Duodenal mucosa (tissue), 2 donors: ENCODE results near the gene PHRF1.

Experiments
- H3K27ac ChIP-seq: one replicate; pipeline ENCODE4 v1.7.0; 2013; ENCODE audit warnings: low read depth, low read length
- H3K27me3 ChIP-seq, 2 donors: one replicate each; pipeline ENCODE4 v1.7.0; 2013; ENCODE audit warnings: low read length in 2 of 2, control low read depth in 1 of 2; ENCODE audit not compliant: insufficient read depth in 2 of 2, control insufficient read depth in 1 of 2
- H3K36me3 ChIP-seq, 2 donors: one replicate each; pipeline ENCODE4 v1.7.0; 2013; ENCODE audit warnings: low read length in 2 of 2, control low read depth in 1 of 2; ENCODE audit not compliant: insufficient read depth in 2 of 2, control insufficient read depth in 1 of 2
- H3K4me1 ChIP-seq, 2 donors: one replicate each; pipeline ENCODE4 v1.7.0; 2013; ENCODE audit warnings: low read length in 2 of 2, control low read depth in 1 of 2; ENCODE audit not compliant: insufficient read depth in 2 of 2, control insufficient read depth in 1 of 2
- H3K4me3 ChIP-seq, 2 donors: one replicate each; pipeline ENCODE4 v1.7.0; 2013; ENCODE audit warnings: low read length in 2 of 2, low read depth in 1 of 2
- H3K9ac ChIP-seq, 2 donors: one replicate each; pipeline ENCODE4 v1.7.0; 2013; ENCODE audit warnings: low read length in 2 of 2, low read depth in 1 of 2
- H3K9me3 ChIP-seq, 2 donors: one replicate each; pipeline ENCODE4 v1.7.0; 2013; ENCODE audit warnings: low read length in 2 of 2, control low read depth in 1 of 2; ENCODE audit not compliant: control insufficient read depth in 1 of 2

PHRF1 gene

DNA sequence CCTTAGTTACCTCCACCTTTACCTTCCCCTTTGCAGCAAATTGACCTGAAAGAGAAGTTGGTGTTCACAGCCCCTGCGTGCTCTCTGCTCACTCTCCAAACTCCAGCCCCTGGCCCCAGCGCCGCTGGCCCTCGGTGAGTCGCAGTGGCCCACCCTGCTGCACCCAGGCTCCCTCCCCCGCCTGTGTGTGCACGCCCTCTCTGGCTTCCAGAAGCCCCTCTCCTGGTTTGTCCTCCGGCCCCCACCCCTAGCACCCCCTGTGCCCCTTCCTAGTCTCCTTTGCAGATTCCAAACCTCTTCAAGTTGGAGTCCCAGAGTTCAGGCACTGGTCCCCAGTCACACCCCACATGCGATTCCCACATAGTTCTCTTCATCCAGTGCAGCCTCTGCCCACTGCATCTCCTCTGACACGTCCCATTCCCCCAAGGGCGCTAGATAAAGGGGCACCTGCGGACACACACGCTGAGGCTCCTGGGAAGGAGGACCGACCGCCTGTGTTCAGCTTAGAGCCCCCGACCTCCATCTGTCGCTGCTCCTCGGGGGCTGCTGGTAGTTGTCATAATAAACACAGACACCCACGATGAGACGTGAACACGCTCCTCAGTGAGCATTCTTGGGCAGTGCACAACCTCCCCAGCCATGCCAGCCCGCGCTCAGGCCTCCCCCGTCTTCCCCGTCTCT lies 1.5 kb upstream of the PHRF1 start:
- Histone ChIP-seq H3K9ac (peak overlapping the region; percentile 33 to 54), H3K9me3 (no peaks in the 10 kb centered on the region), H3K4me1 (peaks cover 31 to 38% of the 10 kb centered on the region in 2 donors), H3K27me3 (peaks cover 0 to 7% of the 10 kb centered on the region in 2 donors), H3K36me3 (no peaks in the 10 kb centered on the region), H3K4me3 (peak overlapping the region; percentile 66 to 69), H3K27ac (no peak overlapping the region)

DNA sequence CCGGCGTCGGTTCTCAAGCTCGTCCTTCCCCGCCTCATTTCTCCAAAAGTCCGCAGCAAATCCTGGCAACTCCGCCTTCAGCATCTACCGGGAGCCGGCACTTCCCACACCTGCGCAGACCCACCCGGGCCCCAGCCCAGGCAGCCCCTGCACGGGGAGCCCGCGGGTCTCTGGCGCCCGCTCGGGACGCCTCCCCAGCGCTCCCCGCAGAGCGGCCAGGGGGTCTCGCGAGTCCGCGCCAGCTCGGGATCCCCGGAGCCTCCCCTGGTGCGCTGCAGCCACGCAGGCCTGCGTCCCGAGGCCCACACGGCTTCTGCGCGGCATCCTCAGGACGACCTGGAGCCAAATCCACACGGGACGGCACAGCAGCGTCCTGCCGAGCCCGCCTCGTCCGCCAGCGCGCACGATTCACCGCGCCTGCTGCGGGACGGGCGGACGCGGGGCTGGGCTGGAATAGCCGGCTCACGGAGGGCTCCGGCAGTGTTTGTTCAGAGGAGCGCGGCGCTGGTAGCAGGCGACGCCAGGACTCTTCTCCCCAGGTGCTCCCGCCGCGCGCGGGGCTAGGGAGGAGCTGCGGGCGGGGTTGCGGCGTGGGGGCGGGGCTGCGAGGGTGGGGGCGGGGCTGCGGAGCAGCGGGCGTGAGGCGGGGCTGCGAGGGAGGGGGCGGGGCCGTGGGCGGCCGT lies 816 bp upstream of the PHRF1 start:
- no peaks in the 10 kb centered on the region for H3K9me3 ChIP-seq
- H3K27me3 ChIP-seq, result peaks cover 0 to 7% of the 10 kb centered on the region in 2 donors
- H3K4me3 ChIP-seq, result peak overlapping the region; percentile 66 to 69
- no peaks in the 10 kb centered on the region for H3K36me3 ChIP-seq
- H3K4me1 ChIP-seq, result peaks cover 38 to 45% of the 10 kb centered on the region in 2 donors
- no peak overlapping the region for H3K27ac ChIP-seq
- H3K9ac ChIP-seq, result peak overlapping the region; percentile 33 to 54

DNA sequence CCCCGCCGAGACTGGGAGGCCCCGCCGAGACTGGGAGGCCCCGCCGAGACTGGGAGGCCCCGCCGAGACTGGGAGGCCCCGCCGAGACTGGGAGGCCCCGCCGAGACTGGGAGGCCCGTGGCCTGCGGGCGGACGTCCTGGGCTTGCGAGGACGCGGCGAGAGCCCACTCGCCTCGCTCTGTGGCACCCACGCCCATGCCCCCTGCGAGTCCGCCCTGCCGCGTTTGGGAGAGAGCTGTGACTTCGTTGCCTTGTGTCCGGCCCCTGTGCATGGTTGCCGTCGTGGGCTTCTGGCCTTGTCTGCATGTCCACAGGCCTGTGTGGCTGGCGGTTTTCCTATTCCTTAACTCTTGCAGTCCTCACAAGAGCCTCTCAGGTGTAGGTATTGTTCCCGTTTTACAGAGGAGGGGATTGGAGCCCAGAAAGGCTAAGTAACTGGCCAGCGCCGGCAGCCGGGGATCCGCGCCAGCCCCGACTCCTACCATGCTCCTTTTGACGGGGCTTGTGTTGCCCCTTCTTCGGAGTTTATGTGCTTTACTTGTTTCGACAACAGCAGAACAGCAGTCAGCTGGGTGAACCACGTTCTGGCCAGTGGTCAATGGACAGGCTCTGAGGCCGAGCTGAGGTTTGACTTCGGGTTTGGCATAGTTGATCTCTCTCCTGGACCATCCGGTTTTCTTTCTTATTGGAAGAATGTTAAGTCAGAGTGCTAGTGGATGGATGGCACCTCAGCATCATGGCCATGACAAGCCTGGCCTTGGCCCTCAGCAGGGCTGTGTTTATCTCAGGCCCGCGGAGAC lies 741 bp downstream of the PHRF1 start:
- Histone ChIP-seq H3K9ac (peak overlapping the region; percentile 79 to 91), H3K4me3 (peak overlapping the region; percentile 92 to 97), H3K27me3 (peaks cover 0 to 7% of the 10 kb centered on the region in 2 donors), H3K27ac (peak overlapping the region; percentile 51), H3K9me3 (no peaks in the 10 kb centered on the region), H3K4me1 (peaks cover 38 to 46% of the 10 kb centered on the region in 2 donors), H3K36me3 (peaks cover 0 to 8% of the 10 kb centered on the region in 2 donors)

DNA sequence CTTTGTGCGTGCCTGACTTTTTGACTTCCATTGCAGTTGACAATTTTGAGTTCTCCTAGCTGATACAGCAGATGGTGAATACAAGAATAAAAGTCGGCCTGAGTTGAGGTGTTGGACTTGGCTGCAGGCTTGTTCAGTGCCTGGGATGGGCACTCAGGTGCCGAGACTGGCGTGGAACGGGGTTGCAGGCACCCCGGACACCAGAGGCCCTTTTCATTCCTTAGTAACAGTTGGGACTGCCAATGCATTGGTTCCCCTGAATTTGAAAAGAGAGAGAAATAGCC lies 1.3 kb downstream of the PHRF1 start:
- Histone ChIP-seq H3K4me1 (peaks cover 38 to 46% of the 10 kb centered on the region in 2 donors), H3K27ac (no peak overlapping the region), H3K9me3 (no peaks in the 10 kb centered on the region), H3K4me3 (peak overlapping the region; percentile 92 to 97), H3K27me3 (peaks cover 0 to 7% of the 10 kb centered on the region in 2 donors), H3K36me3 (peaks cover 0 to 11% of the 10 kb centered on the region in 2 donors), H3K9ac (peak overlapping the region; percentile 79 to 91)

DNA sequence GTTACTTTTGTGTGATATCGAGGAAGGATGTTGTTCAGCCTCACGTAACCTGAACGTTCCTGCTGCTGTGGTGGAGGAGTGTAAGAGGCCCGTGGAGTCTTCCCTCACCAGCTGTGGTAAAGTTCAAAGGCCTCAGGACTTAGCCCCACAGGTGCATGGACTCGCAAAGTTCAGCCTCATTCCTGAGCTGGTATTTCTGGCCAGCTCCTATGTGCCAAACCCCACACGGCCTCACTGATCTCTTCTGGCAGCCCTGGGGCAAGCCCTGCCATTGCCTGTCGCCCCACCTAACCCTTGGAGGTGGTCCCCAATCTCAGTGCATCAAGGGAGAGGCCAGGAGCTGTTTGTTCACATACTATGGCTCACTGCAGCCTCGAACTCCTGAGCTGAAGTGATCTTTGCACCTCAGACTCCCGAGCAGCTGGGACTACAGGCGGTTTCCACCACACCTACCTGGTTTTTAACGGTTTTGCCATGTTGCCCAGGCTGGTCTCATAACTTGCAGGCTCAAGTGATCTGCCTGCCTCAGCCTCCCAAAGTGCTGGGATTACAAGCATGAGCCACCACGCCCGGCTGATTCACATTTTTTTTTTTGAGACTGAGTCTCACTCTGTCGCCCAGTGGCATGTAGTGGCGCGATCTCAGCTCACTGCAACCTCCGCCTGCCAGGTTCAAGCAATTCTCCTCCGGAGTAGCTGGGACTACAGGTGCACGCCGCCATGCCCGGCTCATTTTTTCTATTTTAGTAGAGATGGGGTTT lies 2.2 kb downstream of the PHRF1 start:
- H3K27me3 ChIP-seq, result peaks cover 0 to 7% of the 10 kb centered on the region in 2 donors
- peaks cover 38 to 46% of the 10 kb centered on the region in 2 donors for H3K4me1 ChIP-seq
- H3K9ac ChIP-seq, result peak overlapping the region in 1 of 2 donors; percentile 91
- no peak overlapping the region for H3K27ac ChIP-seq
- H3K9me3 ChIP-seq, result no peaks in the 10 kb centered on the region
- H3K36me3 ChIP-seq, result peaks cover 3 to 18% of the 10 kb centered on the region in 2 donors
- H3K4me3 ChIP-seq, result peak overlapping the region; percentile 92 to 97

DNA sequence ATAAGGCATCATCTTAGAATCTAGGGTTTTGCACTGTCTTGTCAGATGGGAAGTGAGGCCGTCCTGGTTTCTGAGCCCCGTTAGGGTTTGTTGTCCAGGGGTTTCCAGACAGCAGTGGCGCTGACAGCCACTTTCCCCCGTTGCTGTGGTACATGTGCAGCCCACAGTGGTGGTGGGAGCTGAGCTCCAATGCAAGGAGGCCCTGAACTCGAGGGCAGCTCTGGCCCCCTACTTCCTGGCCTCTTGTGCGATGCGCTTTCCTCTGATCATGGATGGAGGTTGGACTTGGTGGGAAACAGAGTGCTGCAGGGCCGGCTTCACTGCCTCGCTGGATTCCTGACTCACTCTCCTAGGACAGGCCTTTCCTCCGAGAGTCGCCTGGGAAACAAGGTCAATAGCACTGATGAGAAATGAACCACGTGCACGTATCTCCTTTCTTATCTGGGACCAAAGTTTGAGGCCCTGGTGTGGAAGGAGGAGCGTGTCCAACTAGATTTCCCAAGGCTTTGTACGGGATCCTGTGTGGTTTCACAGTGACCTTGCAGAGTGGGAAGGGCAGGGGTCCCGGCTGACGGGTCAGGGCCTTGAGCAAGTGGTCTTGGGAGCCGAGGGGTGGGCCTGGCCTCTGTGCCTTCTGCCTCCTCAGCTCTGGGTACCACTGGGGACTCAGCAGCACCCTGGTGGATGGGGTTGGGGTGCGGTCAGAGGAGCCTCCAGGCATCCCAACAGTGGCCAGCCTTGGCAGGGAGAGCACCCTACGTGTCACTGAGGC lies 3.7 kb downstream of the PHRF1 start:
- peak overlapping the region; percentile 25 to 39 for H3K9ac ChIP-seq
- H3K4me3 ChIP-seq, result peak overlapping the region; percentile 15 to 21
- no peaks in the 10 kb centered on the region for H3K9me3 ChIP-seq
- H3K27me3 ChIP-seq, result peaks cover 0 to 5% of the 10 kb centered on the region in 2 donors
- peaks cover 13 to 26% of the 10 kb centered on the region in 2 donors for H3K36me3 ChIP-seq
- H3K4me1 ChIP-seq, result peaks cover 35 to 43% of the 10 kb centered on the region in 2 donors
- peak overlapping the region; percentile 73 for H3K27ac ChIP-seq

DNA sequence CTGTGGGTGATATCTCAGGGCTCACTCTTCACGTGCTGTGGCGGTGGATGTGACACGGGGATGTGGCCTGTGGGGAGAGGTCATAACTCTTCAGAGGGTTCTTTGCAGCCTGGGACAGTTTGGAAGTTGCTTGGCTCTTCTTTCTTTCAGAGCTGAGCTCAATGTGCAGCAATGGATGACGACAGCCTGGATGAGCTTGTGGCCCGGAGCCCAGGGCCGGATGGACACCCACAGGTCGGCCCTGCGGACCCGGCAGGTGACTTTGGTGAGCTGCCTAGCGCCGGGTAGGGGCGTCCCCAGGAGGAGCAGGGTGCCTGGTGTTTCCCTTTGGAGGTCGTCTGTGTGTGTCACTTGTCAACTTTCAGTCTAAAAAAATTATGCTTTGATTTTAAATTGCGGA lies 5.1 kb downstream of the PHRF1 start:
- Histone ChIP-seq H3K4me3 (no peak overlapping the region), H3K9ac (no peak overlapping the region), H3K36me3 (peaks cover 15 to 33% of the 10 kb centered on the region in 2 donors), H3K27ac (no peak overlapping the region), H3K27me3 (no peaks in the 10 kb centered on the region), H3K4me1 (peaks cover 34 to 37% of the 10 kb centered on the region in 2 donors), H3K9me3 (no peaks in the 10 kb centered on the region)

DNA sequence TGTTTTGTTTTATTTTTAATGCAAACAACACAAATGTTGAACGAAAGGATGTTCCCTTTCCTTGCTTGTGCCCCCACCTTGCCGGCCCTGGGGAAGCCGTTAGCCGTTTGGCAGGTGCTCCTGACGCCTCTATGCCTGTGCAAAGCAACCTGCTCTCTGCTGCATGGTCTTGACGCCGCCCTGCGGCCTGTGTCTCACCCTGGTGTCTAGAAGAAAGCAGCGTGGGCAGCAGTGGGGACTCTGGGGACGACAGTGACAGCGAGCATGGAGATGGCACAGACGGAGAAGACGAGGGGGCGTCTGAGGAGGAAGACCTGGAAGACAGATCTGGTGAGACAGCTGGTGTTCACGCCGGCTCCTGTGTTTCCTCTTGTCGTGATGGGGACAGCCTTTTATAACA lies 5.5 kb downstream of the PHRF1 start:
- Histone ChIP-seq H3K9me3 (no peaks in the 10 kb centered on the region), H3K4me3 (no peak overlapping the region), H3K36me3 (peaks cover 19 to 37% of the 10 kb centered on the region in 2 donors), H3K4me1 (peaks cover 34 to 41% of the 10 kb centered on the region in 2 donors), H3K27ac (no peak overlapping the region), H3K9ac (no peak overlapping the region), H3K27me3 (no peaks in the 10 kb centered on the region)

DNA sequence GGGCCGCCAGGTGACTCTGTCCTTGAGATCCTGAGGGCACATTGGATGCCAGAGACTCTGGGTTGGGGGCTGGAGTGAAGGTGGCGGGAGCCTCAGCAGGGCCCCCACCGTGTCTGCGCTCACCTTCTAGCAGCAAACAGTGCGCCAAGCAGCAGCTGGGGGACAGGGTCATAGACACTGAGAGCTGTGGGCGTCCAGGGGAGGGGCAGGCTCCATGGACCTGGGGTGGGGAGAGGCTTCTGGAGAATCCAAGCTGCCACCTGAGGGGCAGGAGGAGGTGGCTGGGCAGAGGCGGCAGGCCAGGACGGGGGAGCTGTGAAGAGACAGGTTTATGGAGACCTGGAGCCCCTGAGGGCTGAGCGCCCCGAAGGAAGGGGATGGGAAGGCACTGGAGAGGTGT lies 8.0 kb downstream of the PHRF1 start:
- H3K4me3 ChIP-seq, result no peak overlapping the region
- H3K9me3 ChIP-seq, result no peaks in the 10 kb centered on the region
- peaks cover 27 to 59% of the 10 kb centered on the region in 2 donors for H3K36me3 ChIP-seq
- peaks cover 23 to 32% of the 10 kb centered on the region in 2 donors for H3K4me1 ChIP-seq
- no peaks in the 10 kb centered on the region for H3K27me3 ChIP-seq
- H3K27ac ChIP-seq, result no peak overlapping the region
- no peak overlapping the region for H3K9ac ChIP-seq
